BJ (cell line): ENCODE results near the gene LRRC73. TPM values are rescaled to one million over a fixed set of nuclear protein-coding genes. Genes with fewer than 3 reads are reported as not detected.
A peak's percentile ranks its signal among the peaks of the same experiment; 100 is the strongest.

Experiments used
- CTCF ChIA-PET: fragments of 350-600 bp; formaldehyde crosslinking; extraction: SDS; loops from one replicate; lab custom pipeline; 2021; ENCODE audit warnings: antibody characterized with exemption, inconsistent platforms; lab: Yijun Ruan, JAX
- POLR2A ChIA-PET: fragments of 300-600 bp; sonication (Branson Sonifier 250); formaldehyde crosslinking; extraction: SDS; loops from one replicate; lab custom pipeline; 2021; ENCODE audit warnings: antibody characterized with exemption; lab: Charles Lee
- DNase-seq: peaks from one replicate; pipeline ENCODE4 v3.0.0-alpha.2; 2011; ENCODE audit warnings: low read depth
- H3K27me3 ChIP-seq: 2 replicates; pipeline ENCODE4 v1.6.0; 2011; ENCODE audit warnings: low read length; ENCODE audit not compliant: control insufficient read depth, insufficient read depth
- H3K36me3 ChIP-seq: 2 replicates; pipeline ENCODE4 v1.5.1; 2011; ENCODE audit warnings: low read length; ENCODE audit not compliant: control insufficient read depth, insufficient read depth
- H3K4me3 ChIP-seq: 2 replicates; pipeline ENCODE4 v1.5.1; 2011; ENCODE audit warnings: low read depth, mild to moderate bottlenecking, control low read depth, low read length
- CTCF ChIP-seq: IDR thresholded peaks from 2 replicates; pipeline ENCODE4 v1.5.1; 2011; ENCODE audit warnings: low read depth, mild to moderate bottlenecking, control low read depth, inconsistent platforms, low read length, moderate library complexity; ENCODE audit not compliant: insufficient read depth
- polyA plus RNA-seq: library from polyadenylated mRNA; depleted of rRNA; stranded (reverse); fragments of >200 nt; gene quantifications from 2 replicates; pipeline ENCODE4 v1.2.3, GENCODE V29; 2011

The LRRC73 gene
- polyA plus RNA-seq, 1 experiment: 0.33 TPM

- TF ChIP-seq CTCF: peak; percentile 76
- Histone ChIP-seq H3K36me3 (peaks cover 19% of the 10 kb centered on the region), H3K27me3 (no peaks in the 10 kb centered on the region), H3K4me3 (no peak overlapping the region)
- ChIA-PET CTCF (interaction anchor here (0.5 to 10.1 kb wide), 32 partner anchors 11 to 269 kb away, joined by 3 to 136 read pairs (median 4); partner anchors contain the start of genes DLK2, DNPH1 and LRRC73), POLR2A (interaction anchor here (0.6 kb wide), 1 partner anchor 10 kb away, joined by 4 read pairs; no protein-coding TSS in a partner anchor)
- DNase-seq: no peak
Measured at GRCh38 chr6:43496370-43497128, 13.6 kb downstream of the LRRC73 start.

- no peak overlapping the region for H3K4me3 ChIP-seq
- POLR2A ChIA-PET: no interaction called here
- peaks cover 13% of the 10 kb centered on the region for H3K36me3 ChIP-seq
- TF ChIP-seq CTCF: peak; percentile 43
- DNase-seq: no peak
- no peaks in the 10 kb centered on the region for H3K27me3 ChIP-seq
- CTCF ChIA-PET: interaction anchor here (1.0 to 10.1 kb wide), 17 partner anchors 11 to 233 kb away, joined by 3 to 136 read pairs (median 5); partner anchors contain the start of genes DLK2 and LRRC73
Measured at GRCh38 chr6:43495409-43495941, 14.7 kb downstream of the LRRC73 start.

- no peak for DNase-seq
- CTCF ChIA-PET: interaction anchor here (1.0 to 10.1 kb wide), 6 partner anchors 10 to 57 kb away, joined by 3 to 136 read pairs (median 13); partner anchors contain the start of genes DLK2 and LRRC73
- Histone ChIP-seq H3K4me3 (no peak overlapping the region), H3K36me3 (peaks cover 8% of the 10 kb centered on the region), H3K27me3 (no peaks in the 10 kb centered on the region)
- POLR2A ChIA-PET: no interaction called here
- no peak for TF ChIP-seq CTCF
Measured at GRCh38 chr6:43494766-43495165, 15.4 kb downstream of the LRRC73 start.

GRCh38 chr6:43494321-43494720 is 15.8 kb downstream of the LRRC73 start:
- CTCF ChIA-PET: interaction anchor here (1.0 to 10.1 kb wide), 7 partner anchors 8 to 57 kb away, joined by 3 to 136 read pairs (median 4); partner anchors contain the start of genes DLK2, LRRC73 and TJAP1
- POLR2A ChIA-PET: no interaction called here
- no peak for TF ChIP-seq CTCF
- H3K36me3 ChIP-seq: peaks cover 6% of the 10 kb centered on the region
- H3K4me3 ChIP-seq: no peak overlapping the region
- H3K27me3 ChIP-seq: no peaks in the 10 kb centered on the region
- DNase-seq: no peak

- Histone ChIP-seq H3K27me3 (no peaks in the 10 kb centered on the region), H3K36me3 (peaks cover 2% of the 10 kb centered on the region; the same call in 1 of the 2 replicates), H3K4me3 (no peak overlapping the region)
- ChIA-PET CTCF (interaction anchor here (1.4 to 10.1 kb wide), 4 partner anchors 8 to 39 kb away, joined by 3 to 136 read pairs (median 46); partner anchors contain the start of genes DLK2, LRRC73 and TJAP1), POLR2A (no interaction called here)
- DNase-seq: no peak
- TF ChIP-seq CTCF: no peak
Measured at GRCh38 chr6:43493833-43494232, 16.3 kb downstream of the LRRC73 start.
